ENCODE measurements around the gene P4HA3.

GRCh38 chr11:74262725-74263124, 48.7 kb downstream of the P4HA3 start:
- no peak for TF ChIP-seq CTCF (IDR thresholded peaks at IDR 0.05; ENCODE audit: low read depth, low read length)
- no peak for TF ChIP-seq POLR2A (IDR thresholded peaks at IDR 0.05; ENCODE audit: extremely low read depth, insufficient read length)
- no peak for TF ChIP-seq MAX (IDR thresholded peaks at IDR 0.05; ENCODE audit: low read depth, low read length)
